Medulla oblongata (tissue), 1 donor: ENCODE data around the gene AJUBA.
"Not testable (repeated sequence)": the region's sequence is repeated elsewhere in the genome, so short reads cannot be mapped to it uniquely, and the experiment has no call there.

Experiments
- DNase-seq: peaks from one replicate; pipeline ENCODE4 v3.0.0-alpha.2; 2015; ENCODE audit errors: extremely low spot score

Gene AJUBA

GRCh38 chr14:22982477-22983245 lies at the start of gene AJUBA:
TSS of gene AJUBA (minus strand) at chr14:22982551. CDS start at chr14:22982266, 285 bp downstream.
- DNase-seq, result peak; percentile 74

GRCh38 chr14:23030936-23031335 lies 48.6 kb upstream of the AJUBA start:
- no peak for DNase-seq

- DNase-seq, result no peak
Observed at GRCh38 chr14:23028799-23029198, 46.4 kb upstream of the AJUBA start.

- no peak for DNase-seq
Observed at GRCh38 chr14:23025151-23025814, 42.9 kb upstream of the AJUBA start.

GRCh38 chr14:23024612-23025075 lies 42.3 kb upstream of the AJUBA start:
- DNase-seq, result no peak

GRCh38 chr14:23023795-23024152 lies 41.4 kb upstream of the AJUBA start:
- no peak for DNase-seq

- DNase-seq, result no peak
Observed at GRCh38 chr14:23023022-23023794, 40.9 kb upstream of the AJUBA start.

GRCh38 chr14:23021889-23022442 lies 39.6 kb upstream of the AJUBA start:
- DNase-seq, result no peak

GRCh38 chr14:23021434-23021833 lies 39.1 kb upstream of the AJUBA start:
- no peak for DNase-seq

GRCh38 chr14:23020143-23021128 lies 38.1 kb upstream of the AJUBA start:
- DNase-seq, result no peak

GRCh38 chr14:23018107-23018506 lies 35.8 kb upstream of the AJUBA start:
- no peak for DNase-seq

- DNase-seq, result no peak
Observed at GRCh38 chr14:23017091-23017490, 34.7 kb upstream of the AJUBA start.

GRCh38 chr14:23015618-23016017 lies 33.3 kb upstream of the AJUBA start:
- DNase-seq, result no peak

GRCh38 chr14:23013749-23014054 lies 31.4 kb upstream of the AJUBA start:
- not testable (repeated sequence) for DNase-seq

GRCh38 chr14:23013054-23013748 lies 30.9 kb upstream of the AJUBA start:
- DNase-seq, result no peak

- peak; percentile 74 for DNase-seq
Observed at GRCh38 chr14:23009939-23010726, 27.8 kb upstream of the AJUBA start, which contains the start of gene C14orf93. TSS of gene C14orf93 (minus strand) at chr14:23010143. CDS start at chr14:22999023, 11,120 bp downstream.

- DNase-seq, result no peak
Observed at GRCh38 chr14:23009483-23009938, 27.2 kb upstream of the AJUBA start.

- DNase-seq, result no peak
Observed at GRCh38 chr14:23008831-23009230, 26.5 kb upstream of the AJUBA start.
